ENCODE data around the gene KRT4.

- TF ChIP-seq CTCF (IDR thresholded peaks at IDR 0.05 in 8 of 11, conservative IDR thresholded peaks at IDR 0.05 in 3 of 11) = no peak
- TF ChIP-seq POLR2A (IDR thresholded peaks at IDR 0.05) = no peak
- TF ChIP-seq POLR2AphosphoS5 (IDR thresholded peaks at IDR 0.05) = no peak
These were observed 10.0 kb upstream of the KRT4 start for GRCh38 chr12:52823761-52824450.
